Gastroesophageal sphincter (tissue), 4 donors: Measurements from ENCODE around the gene SEMA6A. TPM values are rescaled to one million over a fixed set of nuclear protein-coding genes. Genes with fewer than 3 reads are reported as not detected.
"Not testable (repeated sequence)": the region's sequence is repeated elsewhere in the genome, so short reads cannot be mapped to it uniquely, and the experiment has no call there.

ENCODE experiments used
- ATAC-seq: fragments of 150-250 bp; one replicate; pipeline ENCODE4 v1.9.1; 2016; ENCODE audit warnings: mild to moderate bottlenecking, moderate library complexity
- H3K27ac ChIP-seq, 4 donors: fragments of 200-600 bp; sonication (generic) in 3 of 4; 1 replicate in 3 of 4; 2 replicates in 1 of 4; pipeline ENCODE4 v1.5.1; 2016 to 2019
- H3K27me3 ChIP-seq: fragments of 200-600 bp; sonication (generic); one replicate; pipeline ENCODE4 v1.5.1; 2019
- H3K36me3 ChIP-seq, 2 donors: fragments of 200-600 bp; sonication (generic); one replicate each; pipeline ENCODE4 v1.5.1; 2019; ENCODE audit warnings: control low read depth in 1 of 2
- H3K4me1 ChIP-seq, 3 donors: fragments of 200-600 bp; sonication (generic); 1 replicate in 2 of 3; 2 replicates in 1 of 3; pipeline ENCODE4 v1.5.1; 2016 to 2019; ENCODE audit warnings: control low read depth in 2 of 3
- H3K4me3 ChIP-seq, 2 donors: fragments of 200-600 bp; sonication (generic); one replicate each; pipeline ENCODE4 v1.5.1; 2019; ENCODE audit warnings: mild to moderate bottlenecking in 1 of 2, moderate library complexity in 1 of 2
- H3K9me3 ChIP-seq, 3 donors: fragments of 200-600 bp; sonication (generic); one replicate each; pipeline ENCODE4 v1.5.1; 2017 to 2019; ENCODE audit warnings: control low read depth in 2 of 3
- CTCF ChIP-seq, 4 experiments: fragments of 200-600 bp in 2 of 4; fragments of 450-650 bp in 2 of 4; sonication (generic) in 1 of 4; IDR thresholded peaks; one replicate each; pipeline ENCODE4 v1.5.1; 2017 to 2019; ENCODE audit warnings: antibody characterized with exemption in 4 of 4, mild to moderate bottlenecking in 2 of 4, moderate library complexity in 2 of 4
- EP300 ChIP-seq: sonication (generic); formaldehyde crosslinking; IDR thresholded peaks from one replicate; pipeline ENCODE4 v1.6.1; 2017; ENCODE audit warnings: antibody characterized with exemption, mild to moderate bottlenecking
- POLR2A ChIP-seq, 2 donors: fragments of 450-650 bp; IDR thresholded peaks; one replicate each; pipeline ENCODE4 v1.6.1; 2017; ENCODE audit warnings: antibody characterized with exemption in 2 of 2, mild to moderate bottlenecking in 2 of 2, moderate library complexity in 1 of 2
- POLR2AphosphoS5 ChIP-seq: sonication (generic); formaldehyde crosslinking; IDR thresholded peaks from one replicate; pipeline ENCODE4 v1.6.1; 2017; ENCODE audit warnings: antibody characterized with exemption
- WGBS, 2 donors: methylation state at CpG; one replicate each; pipeline ENCODE4 v1.1.5; 2018; ENCODE audit warnings: low coverage in 1 of 2; 5-methylcytosine and 5-hydroxymethylcytosine counted together
- total RNA-seq, 4 donors: library from RNA; depleted of rRNA; stranded (reverse); fragments of >200 nt; gene quantifications; one replicate each; pipeline ENCODE4 v1.1.0, GENCODE V29; 2016

Gene SEMA6A
- total RNA-seq, 4 donors from 2014 or later: 10.9 to 19.8 (median 17.8) TPM

- peaks cover 0 to 42% (median 3%) of the 10 kb centered on the region in 3 donors for H3K4me1 ChIP-seq
- 79 to 89% methylated on average over 6 of the region's 6 CpGs for WGBS, 2 donors
- no peak overlapping the region for H3K4me3 ChIP-seq
These were observed 47.0 kb downstream of the SEMA6A start for GRCh38 chr5:116527582-116527981.

DNA sequence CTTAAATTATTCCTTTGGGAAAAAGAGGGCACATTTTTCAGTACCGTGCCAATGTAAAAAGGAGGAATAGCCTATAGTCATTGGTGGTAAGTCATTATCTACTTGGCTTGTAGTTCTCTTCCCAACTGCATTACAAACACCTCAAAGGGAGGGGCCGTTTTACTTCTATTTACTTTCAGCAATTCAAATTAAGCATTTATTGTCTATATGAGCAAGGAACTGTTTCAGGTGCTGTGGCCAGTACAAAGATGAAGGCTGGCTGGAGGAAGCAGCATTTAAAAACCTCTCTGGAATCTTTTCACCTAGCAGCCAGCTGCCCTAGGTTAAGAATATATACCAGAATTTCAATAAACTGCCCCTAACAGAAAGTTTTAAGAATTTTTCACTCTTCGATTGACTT is 48.9 kb downstream of the SEMA6A start:
- Histone ChIP-seq H3K27ac (no peak overlapping the region), H3K36me3 (no peaks in the 10 kb centered on the region), H3K4me3 (no peak overlapping the region), H3K4me1 (peaks cover 0 to 31% (median 8%) of the 10 kb centered on the region in 3 donors), H3K9me3 (no peaks in the 10 kb centered on the region), H3K27me3 (no peaks in the 10 kb centered on the region)
- no peak for TF ChIP-seq POLR2A (IDR thresholded peaks at IDR 0.05)
- no peak for TF ChIP-seq CTCF (IDR thresholded peaks at IDR 0.05)
- TF ChIP-seq POLR2AphosphoS5: no peak
- TF ChIP-seq EP300: no peak
- no peak for ATAC-seq
- WGBS, 2 donors: 91 to 96% methylated on average over 3 of the region's 3 CpGs

More at GRCh38 chr5:116527582-116527981, 47.0 kb downstream of the SEMA6A start:
- no peaks in the 10 kb centered on the region for H3K27me3 ChIP-seq
- TF ChIP-seq POLR2A (IDR thresholded peaks at IDR 0.05) (no peak), CTCF (IDR thresholded peaks at IDR 0.05) (no peak), POLR2AphosphoS5 (no peak), EP300 (no peak)
- no peak for ATAC-seq
- no peak overlapping the region for H3K27ac ChIP-seq
- no peaks in the 10 kb centered on the region for H3K36me3 ChIP-seq
- H3K9me3 ChIP-seq: no peaks in the 10 kb centered on the region

- Histone ChIP-seq H3K9me3 (no peaks in the 10 kb centered on the region), H3K4me3 (no peak overlapping the region), H3K36me3 (no peaks in the 10 kb centered on the region), H3K27me3 (no peaks in the 10 kb centered on the region), H3K27ac (no peak overlapping the region), H3K4me1 (peaks cover 0 to 30% (median 8%) of the 10 kb centered on the region in 3 donors)
- 77 to 85% methylated on average over 2 of the region's 2 CpGs for WGBS, 2 donors
- TF ChIP-seq POLR2A (IDR thresholded peaks at IDR 0.05) (no peak), POLR2AphosphoS5 (no peak), EP300 (no peak), CTCF (IDR thresholded peaks at IDR 0.05) (no peak)
- ATAC-seq: no peak
These were observed 49.7 kb downstream of the SEMA6A start for GRCh38 chr5:116524966-116525365.

GRCh38 chr5:116524051-116524904 is 50.3 kb downstream of the SEMA6A start:
- no peak overlapping the region for H3K4me3 ChIP-seq
- no peak overlapping the region for H3K27ac ChIP-seq
- WGBS, 2 donors: 34 to 42% methylated on average over 3 of the region's 3 CpGs
- ATAC-seq: no peak
- peaks cover 0 to 29% (median 8%) of the 10 kb centered on the region in 3 donors for H3K4me1 ChIP-seq
- no peak for TF ChIP-seq POLR2AphosphoS5
- no peak for TF ChIP-seq CTCF (IDR thresholded peaks at IDR 0.05)
- TF ChIP-seq EP300: no peak
- TF ChIP-seq POLR2A (IDR thresholded peaks at IDR 0.05): no peak
- no peaks in the 10 kb centered on the region for H3K9me3 ChIP-seq
- no peaks in the 10 kb centered on the region for H3K36me3 ChIP-seq
- H3K27me3 ChIP-seq: no peaks in the 10 kb centered on the region

DNA sequence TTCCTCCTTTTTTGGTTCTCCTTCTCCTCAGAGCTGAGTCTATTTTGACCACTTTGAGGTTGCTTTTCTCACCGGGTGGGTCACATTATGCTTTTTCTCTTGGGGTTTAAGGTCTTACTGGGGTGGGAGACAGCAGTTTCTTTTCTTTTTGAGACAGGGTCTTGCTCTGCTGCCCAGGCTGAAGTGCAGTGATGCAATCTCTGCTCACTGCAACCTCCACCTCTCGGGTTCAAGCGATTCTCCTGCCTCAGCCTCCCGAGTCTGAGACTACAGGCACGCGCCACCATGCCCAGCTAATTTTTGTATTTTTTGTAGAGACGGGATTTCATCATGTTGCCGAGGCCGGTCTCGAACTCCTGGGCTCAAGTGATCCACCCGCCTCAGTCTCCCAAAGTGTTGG is 51.4 kb downstream of the SEMA6A start:
- H3K36me3 ChIP-seq, H3K27ac ChIP-seq, H3K9me3 ChIP-seq, ATAC-seq, H3K27me3 ChIP-seq, H3K4me3 ChIP-seq: not testable (repeated sequence)
- WGBS, 2 donors: 73% methylated on average over 1 of the region's 11 CpGs; no CpG with 5 or more reads in 1 of the 2 donors
- H3K4me1 ChIP-seq: peaks cover 0 to 24% (median 4%) of the 10 kb centered on the region in 3 donors
